Measurements from ENCODE around the gene BFAR. TPM values are rescaled to one million over a fixed set of nuclear protein-coding genes. Genes with fewer than 3 reads are reported as not detected.
A peak's percentile ranks its signal among the peaks of the same experiment; 100 is the strongest.
"Not testable (repeated sequence)": the region's sequence is repeated elsewhere in the genome, so short reads cannot be mapped to it uniquely, and the experiment has no call there.

The BFAR gene, protein sequence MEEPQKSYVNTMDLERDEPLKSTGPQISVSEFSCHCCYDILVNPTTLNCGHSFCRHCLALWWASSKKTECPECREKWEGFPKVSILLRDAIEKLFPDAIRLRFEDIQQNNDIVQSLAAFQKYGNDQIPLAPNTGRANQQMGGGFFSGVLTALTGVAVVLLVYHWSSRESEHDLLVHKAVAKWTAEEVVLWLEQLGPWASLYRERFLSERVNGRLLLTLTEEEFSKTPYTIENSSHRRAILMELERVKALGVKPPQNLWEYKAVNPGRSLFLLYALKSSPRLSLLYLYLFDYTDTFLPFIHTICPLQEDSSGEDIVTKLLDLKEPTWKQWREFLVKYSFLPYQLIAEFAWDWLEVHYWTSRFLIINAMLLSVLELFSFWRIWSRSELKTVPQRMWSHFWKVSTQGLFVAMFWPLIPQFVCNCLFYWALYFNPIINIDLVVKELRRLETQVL
- 107 TPM for total RNA-seq

DNA sequence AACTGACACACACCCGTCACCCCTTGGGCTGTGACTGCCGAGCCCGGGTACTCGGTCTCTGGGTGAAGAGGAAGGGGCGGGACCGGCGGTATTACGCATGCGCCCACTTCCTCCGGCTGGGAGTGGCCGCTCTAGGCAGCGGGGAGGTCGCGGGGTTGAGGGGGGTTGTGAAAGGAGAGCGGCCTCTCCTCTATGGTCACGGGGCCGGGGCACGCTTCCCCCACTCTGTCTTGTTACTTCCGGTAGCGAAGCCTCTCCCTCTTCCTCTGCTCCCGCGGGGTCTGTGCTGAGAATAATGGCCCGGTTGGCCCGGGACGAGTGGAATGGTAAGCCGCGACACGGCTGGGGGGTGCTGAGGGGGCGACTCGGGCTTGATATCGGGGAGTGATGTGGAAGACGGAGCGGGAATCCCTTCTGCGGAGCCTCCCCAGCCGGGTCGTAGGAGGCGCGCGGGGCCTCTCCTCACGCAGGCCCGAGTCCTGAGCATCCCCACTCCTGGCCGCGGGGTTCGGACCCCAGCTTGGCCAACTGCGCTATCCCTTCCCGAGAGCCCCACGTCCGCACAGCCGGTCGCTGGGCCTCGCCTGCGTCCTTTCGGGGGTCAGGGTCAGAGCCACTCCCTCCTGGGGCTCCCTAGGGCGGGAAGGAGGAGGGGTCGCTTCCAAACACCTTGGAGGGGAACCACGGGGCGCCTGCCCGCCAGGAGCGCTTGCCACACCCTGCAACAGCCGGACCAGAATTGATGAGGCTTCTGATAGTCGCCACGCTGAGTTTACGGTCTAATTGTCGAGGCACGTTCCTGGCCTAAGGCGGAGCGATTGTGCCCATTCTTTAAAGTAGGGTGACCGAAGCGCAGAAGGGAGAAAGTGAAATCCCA is at the start of gene BFAR:
TSS of gene BFAR (plus strand) at position 259 of the 877 bp plus-strand sequence. CDS start 11,396 bp downstream, outside the sequence.
- peak; percentile 99 for DNase-seq

- no peak for DNase-seq
Measured at GRCh38 chr16:14585287-14585686, 47.5 kb upstream of the BFAR start.

DNA sequence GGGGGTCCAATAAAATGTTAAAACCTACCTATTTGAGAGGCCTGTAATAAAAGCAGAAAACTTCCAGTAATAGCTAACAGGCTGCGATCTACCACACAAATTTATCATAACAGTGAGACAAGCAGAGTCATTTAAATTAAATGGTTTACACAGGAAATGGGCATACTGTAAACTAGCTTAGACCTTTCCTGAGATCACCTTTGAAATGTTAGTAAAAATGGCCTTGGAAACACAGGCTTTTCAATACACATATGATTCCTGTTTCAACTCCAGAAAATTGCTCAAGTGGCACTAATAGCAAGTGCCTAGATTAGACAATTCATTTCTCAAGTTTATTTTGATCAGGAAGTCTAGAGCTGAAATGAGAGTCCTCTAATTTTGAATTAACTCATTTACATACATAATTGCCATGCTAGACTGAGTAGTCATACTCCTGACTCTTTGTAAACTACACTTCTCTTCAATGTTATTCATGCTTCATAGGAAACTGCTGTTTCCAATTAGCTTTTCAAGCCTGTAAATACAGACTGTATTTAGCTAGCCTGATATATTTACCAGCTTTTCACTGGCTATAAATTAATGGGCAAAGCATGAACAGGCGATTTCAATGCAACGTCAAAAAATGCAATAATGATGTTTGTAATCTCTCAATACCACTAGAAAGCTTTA is 46.0 kb upstream of the BFAR start:
- DNase-seq, result no peak

DNA sequence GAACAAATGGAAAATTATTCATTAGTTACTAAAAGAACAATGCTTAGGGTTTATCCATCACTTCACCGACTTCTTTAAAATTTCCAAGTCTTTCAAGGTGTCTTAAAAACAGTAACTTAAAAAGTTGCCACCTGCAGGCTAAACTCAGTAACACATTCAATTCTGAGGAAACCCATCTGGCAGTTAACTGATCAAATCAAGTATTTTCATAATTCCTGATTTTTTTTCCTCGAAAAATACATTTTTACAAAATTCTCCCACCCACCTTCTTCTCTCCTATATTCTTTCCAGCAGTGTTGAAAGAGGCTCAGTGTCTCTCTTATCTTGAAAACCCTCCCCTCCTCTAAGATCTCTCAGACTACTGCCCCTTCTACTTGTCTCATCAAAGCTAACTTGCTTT is 32.6 kb upstream of the BFAR start:
- DNase-seq, result peak; percentile 28

DNA sequence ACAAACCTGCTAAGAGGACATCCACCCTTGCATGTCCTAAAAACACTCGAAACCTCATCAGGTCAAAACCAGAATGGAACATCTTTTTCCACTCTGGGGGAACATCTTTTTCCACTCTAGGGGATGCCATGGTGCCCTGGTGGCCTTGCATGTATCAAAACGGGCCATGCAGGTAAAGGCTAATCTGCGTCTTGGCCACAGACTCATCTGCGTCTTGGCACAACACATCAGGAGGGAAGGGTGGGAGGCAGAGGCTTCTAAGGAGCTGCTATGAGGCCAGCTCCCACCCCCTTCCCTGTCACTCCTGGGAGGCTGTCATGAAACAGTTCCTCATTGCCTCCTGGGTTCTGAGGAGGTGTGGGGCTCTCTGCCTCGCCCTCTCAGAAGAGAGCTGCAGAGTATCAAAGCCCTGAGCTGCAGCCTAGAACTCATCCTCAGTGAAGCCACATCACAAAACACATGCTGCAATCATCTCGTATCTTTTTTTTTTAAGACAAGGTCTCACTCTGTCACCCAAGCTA is 30.2 kb upstream of the BFAR start:
- DNase-seq, result no peak

- DNase-seq, result no peak
Measured at GRCh38 chr16:14606102-14606501, 26.6 kb upstream of the BFAR start.

GRCh38 chr16:14608111-14608566 is 24.6 kb upstream of the BFAR start:
- DNase-seq, result no peak

GRCh38 chr16:14608604-14609003 is 24.1 kb upstream of the BFAR start:
- no peak for DNase-seq

DNA sequence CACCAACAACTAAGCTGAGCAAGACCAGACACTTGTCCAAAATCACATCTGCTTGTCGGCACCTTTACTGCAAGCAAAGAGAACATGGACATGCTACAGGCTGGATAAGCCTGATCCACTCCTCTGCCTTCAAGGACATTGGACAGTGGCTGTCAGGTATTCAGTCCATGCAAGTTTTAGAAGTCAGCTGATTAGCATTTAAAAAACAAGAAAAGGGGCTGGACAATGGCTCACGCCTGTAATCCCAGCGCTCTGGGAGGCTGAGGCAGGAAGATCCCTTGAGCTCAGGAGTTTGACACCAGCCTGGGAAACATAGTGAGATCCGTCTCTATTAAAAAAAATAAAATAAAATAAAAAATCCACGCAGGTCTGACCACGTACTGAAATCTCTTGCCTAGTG is 23.0 kb upstream of the BFAR start:
- DNase-seq, result no peak

DNA sequence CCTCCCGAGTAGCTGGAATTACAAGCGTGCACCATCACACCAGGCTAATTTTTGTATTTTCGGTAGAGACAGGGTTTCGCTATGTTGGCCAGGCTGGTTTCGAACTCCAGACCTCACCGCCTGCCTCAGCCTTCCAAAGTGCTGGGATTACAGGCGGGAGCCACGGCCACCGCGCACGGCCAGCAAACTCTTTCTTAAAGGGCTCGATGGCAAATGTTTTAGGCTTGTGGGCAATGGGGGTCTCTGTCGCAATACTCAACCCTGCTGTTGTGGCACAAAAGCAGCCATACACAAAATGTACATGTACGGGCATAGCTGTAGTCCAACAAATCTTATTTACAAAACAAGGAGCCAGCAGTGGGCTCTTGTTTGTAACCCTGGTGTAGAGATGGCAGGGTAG is 21.1 kb upstream of the BFAR start:
- no peak for DNase-seq

- DNase-seq, result no peak
Measured at GRCh38 chr16:14613991-14614390, 18.8 kb upstream of the BFAR start.

DNA sequence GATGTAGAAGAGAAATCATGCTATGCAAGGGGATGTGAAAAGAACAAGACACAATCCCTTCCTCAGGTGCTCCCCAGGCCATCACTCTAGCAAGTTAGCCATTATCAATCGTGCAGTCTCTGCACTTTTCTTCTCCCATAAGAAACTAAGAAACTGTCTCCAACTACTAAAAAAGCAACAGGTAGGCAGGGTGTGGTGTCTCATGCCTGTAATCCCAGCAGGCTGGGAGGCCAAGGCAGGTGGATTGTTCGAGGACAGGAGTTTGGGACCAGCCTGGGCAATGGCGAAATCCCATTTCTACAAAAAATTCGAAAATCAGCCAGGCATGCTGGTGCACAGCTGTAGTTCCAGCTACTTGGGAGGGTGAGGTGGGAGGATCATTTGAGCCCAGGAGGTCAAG is 16.5 kb upstream of the BFAR start:
- no peak for DNase-seq

DNA sequence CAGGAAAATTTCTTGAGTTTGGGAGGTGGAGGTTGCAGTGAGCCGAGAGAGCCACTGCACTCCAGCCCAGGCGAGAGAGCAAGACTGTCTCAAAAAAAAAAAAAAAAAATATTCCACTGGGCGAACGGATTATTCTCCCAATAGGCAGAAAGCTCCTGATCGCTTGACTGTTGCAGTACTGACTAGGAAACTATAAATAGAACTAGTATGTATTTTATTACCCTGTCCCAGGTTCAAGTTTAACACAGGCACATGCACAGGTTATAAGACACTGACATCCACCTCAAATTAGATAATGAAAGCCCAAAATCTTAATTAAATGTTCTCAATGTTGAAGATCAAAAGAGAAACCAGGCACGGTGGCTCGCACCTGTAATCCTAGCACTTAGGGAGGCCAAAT is 14.2 kb upstream of the BFAR start:
- DNase-seq, result no peak

- no peak for DNase-seq
Measured at GRCh38 chr16:14627078-14627477, 5.7 kb upstream of the BFAR start.

DNA sequence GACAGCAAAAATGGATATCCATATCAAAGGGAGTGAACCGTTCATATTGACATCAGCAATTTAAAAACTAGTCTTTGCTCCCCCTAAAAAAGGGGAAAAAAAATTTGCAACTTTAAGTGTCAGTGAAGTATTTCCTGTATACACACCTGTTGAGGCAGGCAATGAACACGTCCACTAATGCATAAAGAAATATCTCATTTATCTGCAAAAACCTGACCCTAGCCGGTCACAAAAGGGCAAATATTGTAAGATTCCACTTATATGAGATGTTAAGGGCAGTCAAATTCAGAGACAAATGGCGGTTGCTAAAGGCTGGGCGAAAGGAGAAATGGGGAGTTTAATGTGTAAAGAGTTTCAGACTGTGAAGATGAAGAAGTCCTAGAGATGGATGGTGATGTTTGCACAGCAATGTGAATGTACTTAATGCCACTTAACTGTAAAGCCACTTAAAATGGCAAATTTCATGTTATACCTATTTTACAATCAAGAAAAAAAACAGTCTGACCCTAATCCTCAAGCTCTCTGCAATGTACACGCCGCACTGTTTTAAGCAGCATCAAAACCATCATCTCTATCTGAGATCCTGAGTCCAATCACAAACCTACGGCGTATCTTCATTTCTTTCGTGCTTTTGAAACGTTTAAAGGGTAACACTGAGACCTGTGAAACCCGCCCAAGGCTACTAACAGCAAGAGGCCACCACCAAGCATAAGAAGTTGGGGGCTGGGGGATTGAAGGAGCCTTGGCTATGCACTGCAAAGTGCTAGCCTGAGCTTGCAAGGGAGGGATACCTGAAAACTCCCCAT is 3.7 kb upstream of the BFAR start:
- no peak for DNase-seq

DNA sequence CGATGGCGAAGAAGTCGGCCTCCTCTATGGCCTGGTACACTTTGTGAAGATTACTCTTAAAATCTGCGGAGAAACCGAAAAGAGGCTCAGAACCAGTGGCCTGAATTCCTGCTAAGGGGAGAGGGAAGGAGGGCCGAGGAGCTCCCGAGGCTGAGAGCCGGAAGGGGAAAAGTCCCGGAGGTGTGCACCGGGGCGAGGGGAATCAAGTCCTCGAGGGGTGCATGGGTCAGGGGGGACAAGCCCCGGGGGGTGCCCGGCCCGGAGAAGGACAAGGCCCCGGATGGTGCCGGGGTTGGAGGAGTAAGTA is 3.2 kb upstream of the BFAR start:
- no peak for DNase-seq

DNA sequence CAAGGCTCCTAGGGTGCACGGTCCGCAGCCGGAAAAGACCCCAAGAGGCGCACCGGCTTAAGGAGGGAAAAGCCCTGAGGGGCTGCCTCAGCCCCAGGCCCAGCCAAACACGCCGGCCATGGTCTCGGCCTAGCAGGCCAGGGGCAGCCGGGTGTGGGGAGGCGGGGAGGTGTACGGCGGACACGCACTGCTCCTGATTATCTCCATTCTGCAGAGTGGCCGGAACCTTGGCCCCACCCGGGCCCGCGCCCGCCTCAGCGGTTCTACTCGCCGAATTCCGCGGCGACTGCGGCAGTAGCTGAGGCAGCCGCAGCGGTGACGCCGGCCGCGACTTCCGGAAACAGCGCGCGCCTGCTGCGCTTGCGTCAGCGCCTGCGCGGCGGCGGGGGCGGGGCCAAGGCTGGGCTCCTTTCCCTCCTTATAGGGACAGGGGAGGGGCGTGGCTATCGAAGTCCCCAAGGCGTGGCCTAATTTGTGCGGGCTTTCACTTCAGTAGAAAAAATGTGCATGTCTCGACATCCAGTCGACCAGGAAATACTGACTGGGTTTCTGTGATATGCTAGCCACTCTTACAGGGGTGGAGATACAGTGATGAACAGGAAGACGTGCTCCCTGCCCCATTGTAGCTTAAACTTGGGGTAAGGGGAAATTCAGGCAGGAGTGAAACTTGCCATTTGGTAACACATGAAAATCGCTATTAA is 2.7 kb upstream of the BFAR start, which contains the start of gene PARN:
TSS of gene PARN (minus strand) at position 342 of the 701 bp plus-strand sequence. CDS start at position 207, 135 bp downstream.
- peak; percentile 98 for DNase-seq

- not testable (repeated sequence) for DNase-seq
Measured at GRCh38 chr16:14630620-14631330, 2.0 kb upstream of the BFAR start.

GRCh38 chr16:14634389-14634725 is 1.6 kb downstream of the BFAR start:
- DNase-seq, result no peak

All from tongue (tissue), 2 donors.